Measurements from ENCODE around the gene JMJD1C. TPM values are rescaled to one million over a fixed set of nuclear protein-coding genes. Genes with fewer than 3 reads are reported as not detected.
"Not testable (repeated sequence)": the region's sequence is repeated elsewhere in the genome, so short reads cannot be mapped to it uniquely, and the experiment has no call there.

Gene JMJD1C
- total RNA-seq, 4 donors from 2014 or later: 76.2 to 150 (median 101) TPM

DNA sequence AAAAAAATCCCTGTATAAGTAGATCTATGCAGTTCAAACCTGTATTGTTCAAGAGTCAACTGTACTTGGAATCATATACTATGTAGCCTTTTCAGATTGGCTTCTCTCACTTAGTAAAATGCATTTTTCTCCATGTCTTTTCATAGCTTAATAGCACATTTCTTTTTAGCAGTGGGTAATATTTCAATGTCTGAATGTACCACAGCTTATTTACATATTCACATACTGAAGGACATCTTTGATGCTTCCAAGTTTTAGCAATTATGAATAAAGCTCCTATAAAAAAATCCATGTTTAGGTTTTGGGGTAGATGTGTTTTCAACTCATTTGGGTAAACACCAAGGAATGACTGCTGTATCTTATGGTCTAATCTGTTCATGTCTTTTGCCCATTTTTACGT lies 177.6 kb downstream of the JMJD1C start:
- H3K4me1 ChIP-seq: peaks cover 0 to 20% (median 0%) of the 10 kb centered on the region in 3 donors
- 100% methylated on average over 1 of the region's 1 CpG for WGBS, 2 donors (ENCODE audit: low coverage in 1 of 2)
- TF ChIP-seq POLR2AphosphoS5 (IDR thresholded peaks at IDR 0.05) (no peak), EP300 (IDR thresholded peaks at IDR 0.05) (no peak), POLR2A (IDR thresholded peaks at IDR 0.05) (no peak)
- TF ChIP-seq, protein P1, sequence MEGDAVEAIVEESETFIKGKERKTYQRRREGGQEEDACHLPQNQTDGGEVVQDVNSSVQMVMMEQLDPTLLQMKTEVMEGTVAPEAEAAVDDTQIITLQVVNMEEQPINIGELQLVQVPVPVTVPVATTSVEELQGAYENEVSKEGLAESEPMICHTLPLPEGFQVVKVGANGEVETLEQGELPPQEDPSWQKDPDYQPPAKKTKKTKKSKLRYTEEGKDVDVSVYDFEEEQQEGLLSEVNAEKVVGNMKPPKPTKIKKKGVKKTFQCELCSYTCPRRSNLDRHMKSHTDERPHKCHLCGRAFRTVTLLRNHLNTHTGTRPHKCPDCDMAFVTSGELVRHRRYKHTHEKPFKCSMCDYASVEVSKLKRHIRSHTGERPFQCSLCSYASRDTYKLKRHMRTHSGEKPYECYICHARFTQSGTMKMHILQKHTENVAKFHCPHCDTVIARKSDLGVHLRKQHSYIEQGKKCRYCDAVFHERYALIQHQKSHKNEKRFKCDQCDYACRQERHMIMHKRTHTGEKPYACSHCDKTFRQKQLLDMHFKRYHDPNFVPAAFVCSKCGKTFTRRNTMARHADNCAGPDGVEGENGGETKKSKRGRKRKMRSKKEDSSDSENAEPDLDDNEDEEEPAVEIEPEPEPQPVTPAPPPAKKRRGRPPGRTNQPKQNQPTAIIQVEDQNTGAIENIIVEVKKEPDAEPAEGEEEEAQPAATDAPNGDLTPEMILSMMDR (IDR thresholded peaks at IDR 0.05): no peak

DNA sequence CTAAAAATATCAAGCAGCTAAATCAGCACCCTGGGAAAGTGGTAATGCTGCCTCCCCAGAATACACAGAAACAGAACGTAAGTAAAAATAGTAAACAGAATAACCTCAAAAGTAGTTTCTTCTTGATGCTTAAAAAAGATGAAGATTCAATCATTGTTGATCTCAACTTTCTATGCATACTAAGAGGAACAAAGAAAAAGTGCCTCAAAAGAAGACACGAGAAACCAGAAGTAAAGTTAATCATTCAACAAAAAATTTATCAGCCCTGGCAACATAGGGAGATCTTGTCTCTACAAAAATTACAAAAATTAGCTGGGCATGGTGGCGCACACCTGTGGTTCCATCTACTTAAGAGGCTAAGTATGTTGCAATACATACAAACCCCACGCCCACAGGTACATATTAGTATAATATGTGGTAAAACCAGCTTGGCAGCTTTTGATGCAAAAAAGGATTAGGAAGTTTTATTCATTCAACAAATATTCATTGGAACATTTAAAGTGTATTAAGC lies 179.0 kb downstream of the JMJD1C start:
- no peaks in the 10 kb centered on the region for H3K9me3 ChIP-seq
- H3K27ac ChIP-seq: no peak overlapping the region
- TF ChIP-seq POLR2AphosphoS5 (IDR thresholded peaks at IDR 0.05) (no peak), POLR2A (IDR thresholded peaks at IDR 0.05) (no peak), EP300 (IDR thresholded peaks at IDR 0.05) (no peak)
- TF ChIP-seq, protein P1 (IDR thresholded peaks at IDR 0.05): no peak
- WGBS, 2 donors (ENCODE audit: low coverage in 1 of 2): 79 to 81% methylated on average over 3 to 4 of the region's 4 CpGs
- H3K4me1 ChIP-seq: peaks cover 0 to 20% (median 0%) of the 10 kb centered on the region in 3 donors
- ATAC-seq: no peak
- no peaks in the 10 kb centered on the region for H3K27me3 ChIP-seq
- H3K4me3 ChIP-seq: no peak overlapping the region
- no peaks in the 10 kb centered on the region for H3K36me3 ChIP-seq

More for the DNA sequence above, 177.6 kb downstream of the JMJD1C start:
- Histone ChIP-seq H3K9me3 (no peaks in the 10 kb centered on the region), H3K27ac (no peak overlapping the region), H3K4me3 (no peak overlapping the region), H3K36me3 (no peaks in the 10 kb centered on the region), H3K27me3 (no peaks in the 10 kb centered on the region)
- ATAC-seq: no peak

DNA sequence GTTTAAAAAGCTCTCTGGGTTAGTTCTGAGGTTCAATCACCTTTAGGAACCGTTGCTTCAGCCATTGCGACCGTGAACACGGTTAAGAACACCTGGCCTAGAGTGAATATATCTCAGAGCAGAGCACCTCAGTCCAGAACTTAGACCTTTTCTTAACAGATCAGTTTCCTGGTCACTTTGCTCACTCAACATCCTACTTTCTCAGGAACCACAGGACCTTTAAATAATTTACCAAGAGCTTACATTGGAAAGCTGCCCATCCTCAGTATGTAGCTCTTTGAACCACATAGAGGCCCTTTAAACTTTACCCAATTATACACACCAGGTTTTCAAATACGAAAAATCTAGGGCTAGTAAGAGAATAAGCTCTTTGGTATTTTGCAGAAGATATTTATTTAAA lies 179.4 kb downstream of the JMJD1C start:
- H3K4me3 ChIP-seq: no peak overlapping the region
- H3K27ac ChIP-seq: no peak overlapping the region
- peaks cover 0 to 20% (median 0%) of the 10 kb centered on the region in 3 donors for H3K4me1 ChIP-seq
- no peaks in the 10 kb centered on the region for H3K36me3 ChIP-seq
- H3K9me3 ChIP-seq: no peaks in the 10 kb centered on the region
- TF ChIP-seq POLR2AphosphoS5 (IDR thresholded peaks at IDR 0.05) (no peak), EP300 (IDR thresholded peaks at IDR 0.05) (no peak)
- TF ChIP-seq, protein P1 (IDR thresholded peaks at IDR 0.05): no peak
- WGBS, 2 donors (ENCODE audit: low coverage in 1 of 2): 17 to 79% methylated on average over 1 to 3 of the region's 5 CpGs
- ATAC-seq: no peak
- no peaks in the 10 kb centered on the region for H3K27me3 ChIP-seq

DNA sequence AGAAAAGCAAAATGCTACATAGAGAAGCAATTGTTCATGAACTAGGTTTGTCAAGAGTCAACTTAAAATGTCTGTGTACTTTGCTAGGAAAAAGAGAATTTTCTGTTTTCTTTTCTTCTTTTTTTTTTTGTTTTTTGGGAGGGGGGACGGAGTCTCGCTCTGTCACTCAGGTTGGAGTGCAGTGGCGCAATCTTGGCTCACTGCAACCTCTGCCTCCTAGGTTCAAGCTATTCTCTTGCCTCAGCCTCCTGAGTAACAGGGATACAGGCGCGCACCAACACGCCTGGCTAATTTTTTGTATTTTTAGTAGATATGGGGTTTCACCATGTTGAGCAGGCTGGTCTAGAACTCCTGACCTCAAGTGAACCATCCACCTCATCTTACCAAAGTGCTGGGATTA lies 181.9 kb downstream of the JMJD1C start:
- H3K4me3 ChIP-seq, H3K27ac ChIP-seq, H3K36me3 ChIP-seq, H3K9me3 ChIP-seq, H3K27me3 ChIP-seq, ATAC-seq: not testable (repeated sequence)
- peaks cover 0 to 20% (median 0%) of the 10 kb centered on the region in 3 donors for H3K4me1 ChIP-seq
- WGBS, 2 donors (ENCODE audit: low coverage in 1 of 2): 83 to 91% methylated on average over 1 to 4 of the region's 6 CpGs

DNA sequence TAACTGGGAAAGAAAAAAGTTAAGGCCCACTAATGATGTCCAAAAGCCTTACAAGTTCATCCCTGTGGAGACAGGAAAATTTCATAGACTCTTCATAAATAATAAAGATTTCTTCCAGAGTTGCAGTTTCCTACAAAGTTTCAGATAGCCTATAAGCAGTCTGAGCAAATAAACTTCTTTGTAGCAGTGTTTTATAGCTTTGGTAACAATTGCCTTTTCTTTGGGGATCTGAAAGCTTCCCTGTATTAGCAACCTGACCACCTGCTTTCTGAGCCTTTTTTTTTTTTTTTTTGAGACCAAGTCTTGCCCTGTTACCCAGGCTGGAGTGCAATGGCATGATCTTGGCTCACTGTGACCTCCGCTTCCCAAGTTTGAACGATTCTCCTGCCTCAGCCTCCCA lies 182.7 kb downstream of the JMJD1C start:
- Histone ChIP-seq H3K27me3 (no peaks in the 10 kb centered on the region), H3K4me1 (peaks cover 0 to 20% (median 0%) of the 10 kb centered on the region in 3 donors), H3K4me3 (no peak overlapping the region), H3K36me3 (no peaks in the 10 kb centered on the region), H3K9me3 (no peaks in the 10 kb centered on the region), H3K27ac (no peak overlapping the region)
- ATAC-seq: no peak
- TF ChIP-seq, protein P1 (IDR thresholded peaks at IDR 0.05): no peak
- TF ChIP-seq POLR2A (IDR thresholded peaks at IDR 0.05): no peak
- WGBS, 2 donors (ENCODE audit: low coverage in 1 of 2): 100% methylated on average over 2 of the region's 2 CpGs; no CpG with 5 or more reads in 1 of the 2 donors
